Measurements from ENCODE around the gene POLR1G.
A peak's percentile ranks its signal among the peaks of the same experiment; 100 is the strongest.

The POLR1G gene

DNA sequence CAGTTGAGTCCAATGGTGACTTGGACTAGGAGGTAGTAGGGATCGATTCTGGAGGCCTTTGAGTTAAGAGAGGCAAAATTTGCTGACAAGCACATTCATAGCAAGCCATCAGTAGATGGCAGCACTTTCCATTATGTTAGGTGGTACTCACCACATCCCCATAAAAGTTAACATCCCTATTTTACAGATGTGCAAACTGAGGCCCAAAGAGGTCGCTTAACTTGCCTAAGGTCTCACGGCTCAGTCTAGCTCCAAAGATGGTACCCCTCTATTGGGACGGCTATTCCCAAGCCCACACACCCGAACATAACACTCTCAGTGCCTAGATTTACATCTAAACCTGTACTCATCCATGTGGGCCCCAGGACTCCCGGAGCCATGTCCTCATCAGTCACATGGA lies 39.9 kb downstream of the POLR1G start:
- Histone ChIP-seq H3K9me2 (replicated peaks; ENCODE audit: insufficient read depth, low read length) (no peaks in the 10 kb centered on the region), H3F3A (ENCODE audit: insufficient read depth) (peaks cover 8% of the 10 kb centered on the region), H3K79me2 (ENCODE audit: insufficient read depth, low read length) (no peaks in the 10 kb centered on the region), H3K9me3 (ENCODE audit: insufficient read depth, low read length) (no peaks in the 10 kb centered on the region), H3K36me3 (ENCODE audit: low read length) (no peaks in the 10 kb centered on the region), H3K27me3 (ENCODE audit: low read length) (no peaks in the 10 kb centered on the region), H4K20me1 (ENCODE audit: low read depth, low read length) (no peaks in the 10 kb centered on the region), H2AFZ (ENCODE audit: low read depth, low read length, severe bottlenecking) (no peak overlapping the region), H3K4me3 (ENCODE audit: insufficient read depth, low read length, poor library complexity, severe bottlenecking) (no peak overlapping the region), H3K4me2 (ENCODE audit: low read depth, low read length, poor library complexity, severe bottlenecking) (no peak overlapping the region), H3K27ac (ENCODE audit: low read depth, low read length) (no peak overlapping the region), H3K9ac (ENCODE audit: low read length) (no peak overlapping the region)
- TF ChIP-seq, protein P1, sequence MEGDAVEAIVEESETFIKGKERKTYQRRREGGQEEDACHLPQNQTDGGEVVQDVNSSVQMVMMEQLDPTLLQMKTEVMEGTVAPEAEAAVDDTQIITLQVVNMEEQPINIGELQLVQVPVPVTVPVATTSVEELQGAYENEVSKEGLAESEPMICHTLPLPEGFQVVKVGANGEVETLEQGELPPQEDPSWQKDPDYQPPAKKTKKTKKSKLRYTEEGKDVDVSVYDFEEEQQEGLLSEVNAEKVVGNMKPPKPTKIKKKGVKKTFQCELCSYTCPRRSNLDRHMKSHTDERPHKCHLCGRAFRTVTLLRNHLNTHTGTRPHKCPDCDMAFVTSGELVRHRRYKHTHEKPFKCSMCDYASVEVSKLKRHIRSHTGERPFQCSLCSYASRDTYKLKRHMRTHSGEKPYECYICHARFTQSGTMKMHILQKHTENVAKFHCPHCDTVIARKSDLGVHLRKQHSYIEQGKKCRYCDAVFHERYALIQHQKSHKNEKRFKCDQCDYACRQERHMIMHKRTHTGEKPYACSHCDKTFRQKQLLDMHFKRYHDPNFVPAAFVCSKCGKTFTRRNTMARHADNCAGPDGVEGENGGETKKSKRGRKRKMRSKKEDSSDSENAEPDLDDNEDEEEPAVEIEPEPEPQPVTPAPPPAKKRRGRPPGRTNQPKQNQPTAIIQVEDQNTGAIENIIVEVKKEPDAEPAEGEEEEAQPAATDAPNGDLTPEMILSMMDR (IDR thresholded peaks at IDR 0.05; ENCODE audit: insufficient read depth, low read length, poor library complexity, severe bottlenecking), result peak; percentile 25
- TF ChIP-seq EZH2phosphoT487 (conservative IDR thresholded peaks at IDR 0.05; ENCODE audit: low read length), result no peak

DNA sequence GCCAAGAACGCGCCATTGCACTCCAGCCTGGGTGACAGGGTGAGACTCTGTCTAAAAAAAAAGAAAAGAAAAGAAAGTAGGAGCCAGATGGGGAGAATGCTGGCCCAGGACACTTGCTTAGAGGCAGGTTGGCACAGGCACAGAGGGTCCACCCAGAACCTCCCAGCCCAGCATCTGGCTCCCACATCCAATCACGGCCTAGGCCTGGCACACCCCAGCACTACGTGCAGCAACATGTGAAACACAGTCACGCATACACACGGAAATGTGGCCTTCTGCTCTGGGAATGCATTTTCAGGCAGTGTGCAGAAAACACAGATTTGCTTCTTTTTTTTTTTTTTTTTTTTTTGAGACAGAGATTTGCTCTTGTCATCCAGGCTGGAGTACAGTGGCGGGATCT lies 40.5 kb downstream of the POLR1G start:
- H4K20me1 ChIP-seq (ENCODE audit: low read depth, low read length), result no peaks in the 10 kb centered on the region
- no peaks in the 10 kb centered on the region for H3K9me3 ChIP-seq (ENCODE audit: insufficient read depth, low read length)
- H2AFZ ChIP-seq (ENCODE audit: low read depth, low read length, severe bottlenecking), result no peak overlapping the region
- no peak overlapping the region for H3K9ac ChIP-seq (ENCODE audit: low read length)
- no peaks in the 10 kb centered on the region for H3K9me2 ChIP-seq (replicated peaks; ENCODE audit: insufficient read depth, low read length)
- no peak for TF ChIP-seq EZH2phosphoT487 (conservative IDR thresholded peaks at IDR 0.05; ENCODE audit: low read length)
- TF ChIP-seq, protein P1 (IDR thresholded peaks at IDR 0.05; ENCODE audit: insufficient read depth, low read length, poor library complexity, severe bottlenecking), result no peak
- no peak overlapping the region for H3K4me2 ChIP-seq (ENCODE audit: low read depth, low read length, poor library complexity, severe bottlenecking)
- no peaks in the 10 kb centered on the region for H3K27me3 ChIP-seq (ENCODE audit: low read length)
- no peaks in the 10 kb centered on the region for H3K36me3 ChIP-seq (ENCODE audit: low read length)
- no peak overlapping the region for H3K27ac ChIP-seq (ENCODE audit: low read depth, low read length)
- H3K4me3 ChIP-seq (ENCODE audit: insufficient read depth, low read length, poor library complexity, severe bottlenecking), result no peak overlapping the region
- no peaks in the 10 kb centered on the region for H3K79me2 ChIP-seq (ENCODE audit: insufficient read depth, low read length)
- peaks cover 9% of the 10 kb centered on the region for H3F3A ChIP-seq (ENCODE audit: insufficient read depth)

DNA sequence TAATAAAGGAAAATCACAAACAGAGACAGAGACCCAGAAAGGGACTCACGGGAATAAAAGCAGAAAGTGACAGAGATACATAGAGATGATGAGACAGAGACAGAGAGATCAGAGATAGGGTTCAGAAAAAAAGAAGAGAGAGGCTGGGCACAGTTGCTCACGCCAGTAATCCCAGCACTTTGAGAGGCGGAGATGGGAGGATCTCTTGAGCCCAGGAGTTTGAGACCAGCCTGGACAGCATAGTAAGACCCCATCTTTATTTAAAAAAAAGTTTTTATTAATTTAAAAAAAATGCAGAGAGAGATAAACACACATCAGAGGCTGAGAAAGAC lies 41.9 kb downstream of the POLR1G start:
- no peaks in the 10 kb centered on the region for H3K9me3 ChIP-seq (ENCODE audit: insufficient read depth, low read length)
- no peaks in the 10 kb centered on the region for H3K36me3 ChIP-seq (ENCODE audit: low read length)
- no peaks in the 10 kb centered on the region for H3K27me3 ChIP-seq (ENCODE audit: low read length)
- H3K4me3 ChIP-seq (ENCODE audit: insufficient read depth, low read length, poor library complexity, severe bottlenecking), result no peak overlapping the region
- no peak overlapping the region for H3K27ac ChIP-seq (ENCODE audit: low read depth, low read length)
- H3K9me2 ChIP-seq (replicated peaks; ENCODE audit: insufficient read depth, low read length), result no peaks in the 10 kb centered on the region
- H2AFZ ChIP-seq (ENCODE audit: low read depth, low read length, severe bottlenecking), result no peak overlapping the region
- peaks cover 9% of the 10 kb centered on the region; the same call in 1 of the 2 replicates for H3F3A ChIP-seq (ENCODE audit: insufficient read depth)
- H4K20me1 ChIP-seq (ENCODE audit: low read depth, low read length), result no peaks in the 10 kb centered on the region
- no peak overlapping the region for H3K4me2 ChIP-seq (ENCODE audit: low read depth, low read length, poor library complexity, severe bottlenecking)
- H3K79me2 ChIP-seq (ENCODE audit: insufficient read depth, low read length), result no peaks in the 10 kb centered on the region
- no peak overlapping the region for H3K9ac ChIP-seq (ENCODE audit: low read length)
- TF ChIP-seq, protein P1 (IDR thresholded peaks at IDR 0.05; ENCODE audit: insufficient read depth, low read length, poor library complexity, severe bottlenecking), result no peak
- TF ChIP-seq EZH2phosphoT487 (conservative IDR thresholded peaks at IDR 0.05; ENCODE audit: low read length), result no peak
